Subcutaneous abdominal adipose tissue (tissue), 5 donors: ENCODE results near the gene NDUFC2.
A peak's percentile ranks its signal among the peaks of the same experiment; 100 is the strongest.
"Not testable (repeated sequence)": the region's sequence is repeated elsewhere in the genome, so short reads cannot be mapped to it uniquely, and the experiment has no call there.

Source experiments
- H3K27ac ChIP-seq: one replicate; pipeline ENCODE4 v1.7.0; 2013; ENCODE audit warnings: low read depth, mild to moderate bottlenecking, inconsistent platforms, low read length, moderate library complexity
- H3K27me3 ChIP-seq, 5 donors: one replicate each; pipeline ENCODE4 v1.7.0; 2013; ENCODE audit warnings: low read length in 5 of 5, inconsistent platforms in 1 of 5; ENCODE audit not compliant: control insufficient read depth in 5 of 5, insufficient read depth in 4 of 5
- H3K36me3 ChIP-seq, 5 donors: one replicate each; pipeline ENCODE4 v1.7.0; 2013; ENCODE audit warnings: low read length in 5 of 5; ENCODE audit not compliant: control insufficient read depth in 5 of 5, insufficient read depth in 5 of 5
- H3K4me1 ChIP-seq, 5 donors: one replicate each; pipeline ENCODE4 v1.7.0; 2013; ENCODE audit warnings: low read length in 5 of 5, mild to moderate bottlenecking in 3 of 5, moderate library complexity in 1 of 5; ENCODE audit not compliant: control insufficient read depth in 5 of 5, insufficient read depth in 5 of 5
- H3K4me3 ChIP-seq, 5 donors: one replicate each; pipeline ENCODE4 v1.7.0; 2013; ENCODE audit warnings: low read length in 5 of 5, low read depth in 1 of 5
- H3K9ac ChIP-seq, 5 donors: one replicate each; pipeline ENCODE4 v1.7.0; 2013; ENCODE audit warnings: low read length in 5 of 5, mild to moderate bottlenecking in 4 of 5, moderate library complexity in 3 of 5
- H3K9me3 ChIP-seq, 5 donors: one replicate each; pipeline ENCODE4 v1.7.0; 2013; ENCODE audit warnings: low read length in 5 of 5; ENCODE audit not compliant: control insufficient read depth in 5 of 5
- donor health status: healthy.
- donor health status: healthy.
- donor health status: healthy.
- donor health status: healthy.
- donor health status: healthy.

Gene NDUFC2

DNA sequence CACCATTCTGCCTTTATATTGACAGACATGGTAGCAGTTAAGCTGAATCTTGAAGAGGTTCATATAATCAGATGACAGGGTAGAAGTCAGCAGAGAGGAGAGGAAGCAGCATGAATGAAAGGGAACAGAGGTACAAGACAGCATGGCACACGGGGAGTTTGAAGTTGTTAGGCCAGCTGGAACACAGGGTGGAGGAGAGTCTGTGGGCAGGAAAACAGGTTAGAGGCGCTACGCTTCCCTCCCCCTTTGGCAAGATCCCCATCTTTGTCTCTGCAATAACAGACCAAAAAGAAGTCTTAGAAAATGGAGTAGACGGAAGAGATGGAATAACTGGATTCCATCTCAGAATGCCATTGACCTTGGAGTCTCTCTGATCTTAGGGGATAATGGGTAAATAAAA is 20.0 kb upstream of the NDUFC2 start:
- Histone ChIP-seq H3K4me1 (no peaks in the 10 kb centered on the region), H3K9ac (no peak overlapping the region), H3K9me3 (no peaks in the 10 kb centered on the region), H3K27me3 (no peaks in the 10 kb centered on the region), H3K27ac (no peak overlapping the region), H3K4me3 (no peak overlapping the region), H3K36me3 (peaks cover 19 to 29% (median 26%) of the 10 kb centered on the region in 5 donors)

DNA sequence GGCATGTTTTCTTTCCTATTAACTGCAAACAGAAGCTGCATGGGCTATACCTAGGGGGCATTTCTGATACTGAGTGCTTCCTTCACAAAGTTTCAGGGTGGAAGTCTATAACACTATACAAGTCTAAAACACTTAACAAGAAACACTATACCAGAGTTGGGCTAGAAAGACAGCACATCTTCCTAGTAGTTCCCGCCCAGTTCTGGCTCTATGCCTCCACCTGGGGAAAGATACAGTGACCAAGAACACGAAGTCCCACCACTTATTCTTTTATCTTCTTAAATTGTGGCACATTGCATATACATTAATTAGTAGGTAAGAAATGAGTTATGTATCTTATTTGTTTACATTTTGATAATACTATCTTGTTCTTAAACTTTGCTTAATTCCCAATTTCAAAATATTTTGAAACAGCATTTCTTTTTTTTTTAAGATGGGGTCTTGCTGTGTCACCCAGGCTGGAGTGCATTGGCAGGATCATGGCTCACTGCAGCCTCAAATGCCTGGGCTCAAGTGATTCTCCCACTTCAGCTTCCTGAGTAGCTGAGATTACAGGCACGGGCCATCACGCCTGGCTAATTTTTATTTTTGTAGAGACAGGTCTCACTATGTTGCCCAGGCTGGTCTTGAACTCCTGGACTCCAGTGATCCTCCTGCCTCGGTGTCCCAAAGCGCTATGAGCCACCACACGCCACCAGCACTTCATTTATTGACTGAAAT is 18.2 kb upstream of the NDUFC2 start:
- H3K27ac ChIP-seq, result no peak overlapping the region

DNA sequence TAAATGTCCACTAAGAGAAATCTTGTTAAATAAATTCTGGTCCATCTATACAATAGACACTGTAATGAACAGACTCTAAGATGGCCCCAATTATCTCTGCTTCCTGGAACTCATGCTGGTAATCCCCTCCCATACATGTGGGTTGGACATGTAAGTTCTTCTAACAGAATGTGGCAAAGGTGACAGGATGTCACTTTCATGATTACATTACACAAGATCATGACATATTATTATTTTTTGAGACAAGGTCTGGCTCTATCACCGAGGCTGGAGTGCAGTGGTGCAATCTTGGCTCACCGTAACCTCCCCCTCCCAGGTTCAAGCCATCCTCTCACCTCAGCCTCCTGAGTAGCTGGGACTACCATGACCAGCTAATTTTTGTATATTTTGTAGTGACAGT is 14.6 kb upstream of the NDUFC2 start:
- no peak overlapping the region for H3K9ac ChIP-seq
- no peak overlapping the region for H3K27ac ChIP-seq
- no peaks in the 10 kb centered on the region for H3K9me3 ChIP-seq

More for the DNA sequence above, 18.2 kb upstream of the NDUFC2 start:
- Histone ChIP-seq H3K9me3 (no peaks in the 10 kb centered on the region), H3K27me3 (no peaks in the 10 kb centered on the region), H3K4me3 (no peak overlapping the region), H3K4me1 (no peaks in the 10 kb centered on the region), H3K36me3 (peaks cover 21 to 33% (median 26%) of the 10 kb centered on the region in 5 donors), H3K9ac (no peak overlapping the region)

DNA sequence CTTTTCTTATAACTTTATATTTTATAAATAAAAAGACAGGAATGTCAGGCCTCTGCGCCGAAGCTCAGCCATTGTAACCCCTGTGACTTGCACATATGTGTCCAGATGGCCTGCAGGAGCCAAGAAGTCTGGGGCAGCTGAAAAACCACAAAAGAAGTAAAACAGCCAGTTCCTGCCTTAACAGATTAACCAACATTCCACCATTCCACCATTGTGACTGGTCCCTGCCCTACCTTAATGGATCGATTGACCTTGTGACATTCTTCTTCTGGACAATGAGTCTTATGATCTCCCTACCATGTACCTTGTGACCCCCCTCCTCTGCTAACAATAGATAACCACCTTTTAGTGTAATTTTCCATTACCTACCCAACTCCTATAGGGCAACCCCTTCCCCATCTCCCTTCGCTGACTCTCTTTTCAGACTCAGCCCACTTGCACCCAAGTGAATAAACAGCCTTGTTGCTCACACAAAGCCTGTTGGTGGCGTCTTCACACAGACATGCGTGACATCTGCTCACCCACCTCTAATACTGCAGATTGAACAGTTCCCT is 6.9 kb upstream of the NDUFC2 start:
- H3K9ac ChIP-seq, H3K4me1 ChIP-seq, H3K27me3 ChIP-seq, H3K36me3 ChIP-seq, H3K27ac ChIP-seq, H3K9me3 ChIP-seq, H3K4me3 ChIP-seq: not testable (repeated sequence)

More for the DNA sequence above, 14.6 kb upstream of the NDUFC2 start:
- no peak overlapping the region for H3K4me3 ChIP-seq
- H3K27me3 ChIP-seq, result no peaks in the 10 kb centered on the region
- H3K4me1 ChIP-seq, result no peaks in the 10 kb centered on the region
- H3K36me3 ChIP-seq, result peaks cover 3 to 12% (median 6%) of the 10 kb centered on the region in 5 donors

DNA sequence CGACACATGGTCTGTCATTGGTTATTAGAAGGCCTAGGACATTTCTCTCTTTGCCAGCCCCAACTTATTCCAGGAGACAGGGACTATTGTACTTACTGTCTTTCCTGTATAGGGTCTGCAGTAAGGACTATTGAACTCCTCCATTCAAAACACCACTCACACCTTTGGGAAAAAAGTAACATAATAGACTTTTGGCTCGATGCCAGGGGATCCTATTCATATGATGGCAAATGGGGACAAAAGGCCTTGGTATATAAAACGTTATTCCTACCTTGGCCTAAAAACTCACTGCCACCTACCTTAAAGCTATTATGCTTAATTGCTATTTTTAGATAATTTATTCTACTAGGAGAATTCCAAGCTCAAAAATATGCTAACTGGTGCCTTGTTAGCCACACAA is 6.3 kb upstream of the NDUFC2 start:
- Histone ChIP-seq H3K4me1 (no peaks in the 10 kb centered on the region), H3K27me3 (no peaks in the 10 kb centered on the region), H3K4me3 (no peak overlapping the region), H3K27ac (no peak overlapping the region), H3K36me3 (no peaks in the 10 kb centered on the region), H3K9me3 (no peaks in the 10 kb centered on the region), H3K9ac (no peak overlapping the region)

DNA sequence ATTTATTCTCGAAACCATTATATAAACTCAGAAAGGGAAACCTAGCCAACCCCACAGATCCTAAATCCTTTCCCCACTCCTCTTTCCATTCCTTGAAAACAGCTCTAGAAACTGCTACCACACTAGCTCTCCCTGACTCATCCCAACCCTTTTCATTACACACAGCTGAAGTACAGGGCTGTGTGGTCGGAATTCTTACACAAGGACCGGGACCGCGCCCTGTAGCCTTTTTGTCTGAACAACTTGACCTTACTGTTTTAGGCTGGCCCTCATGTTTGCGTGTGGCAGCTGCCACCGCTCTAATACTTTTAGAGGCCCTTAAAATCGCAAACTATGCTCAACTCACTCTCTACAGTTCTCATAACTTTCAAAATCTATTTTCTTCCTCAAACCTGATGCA is 4.8 kb upstream of the NDUFC2 start:
- H3K27me3 ChIP-seq, H3K4me1 ChIP-seq, H3K9ac ChIP-seq, H3K4me3 ChIP-seq, H3K27ac ChIP-seq, H3K36me3 ChIP-seq, H3K9me3 ChIP-seq: not testable (repeated sequence)

DNA sequence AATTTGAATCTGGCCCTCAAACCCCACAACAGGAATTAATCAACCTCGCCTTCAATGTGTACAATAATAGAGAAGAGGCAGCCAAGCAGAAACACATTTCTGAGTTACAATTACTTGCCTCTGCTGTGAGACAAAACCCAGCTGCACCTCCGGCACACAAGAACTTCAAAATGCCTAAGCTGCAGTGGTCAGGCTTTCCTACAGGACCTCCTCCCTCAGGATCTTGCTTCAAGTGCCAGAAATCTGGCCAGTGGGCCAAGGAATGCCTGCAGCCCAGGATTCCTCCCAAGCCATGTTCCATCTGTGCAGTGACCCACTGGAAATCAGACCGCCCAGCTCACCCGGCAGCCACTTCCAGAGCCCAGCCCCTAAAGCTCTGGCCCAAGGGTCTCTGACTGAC is 3.4 kb upstream of the NDUFC2 start:
- H3K4me1 ChIP-seq, result peaks cover 5 to 19% (median 18%) of the 10 kb centered on the region in 5 donors
- H3K27me3 ChIP-seq, result no peaks in the 10 kb centered on the region
- no peak overlapping the region for H3K9ac ChIP-seq
- no peak overlapping the region for H3K27ac ChIP-seq
- no peaks in the 10 kb centered on the region for H3K9me3 ChIP-seq
- no peak overlapping the region for H3K4me3 ChIP-seq
- H3K36me3 ChIP-seq, result no peaks in the 10 kb centered on the region

DNA sequence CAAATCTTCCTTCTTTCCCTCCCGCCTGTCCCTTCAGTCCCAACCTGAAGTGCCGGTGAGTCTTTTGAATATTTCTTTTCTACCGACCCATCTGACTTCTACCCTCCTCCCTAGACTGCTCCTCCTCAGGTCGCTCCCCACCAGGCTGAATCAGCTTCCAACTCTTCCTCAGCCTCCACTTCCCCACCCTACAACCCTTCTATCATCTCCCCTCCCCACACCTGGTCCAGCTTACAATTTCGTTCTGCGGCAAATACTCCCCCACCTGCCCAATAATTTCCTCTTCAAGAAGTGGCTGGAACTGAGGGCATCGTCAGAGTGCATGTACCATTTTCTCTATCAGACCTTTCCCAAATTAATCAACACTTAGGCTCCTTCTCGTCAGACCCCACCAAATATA is 2.5 kb upstream of the NDUFC2 start:
- H3K4me3 ChIP-seq, result no peak overlapping the region
- no peaks in the 10 kb centered on the region for H3K27me3 ChIP-seq
- H3K9me3 ChIP-seq, result no peaks in the 10 kb centered on the region
- H3K27ac ChIP-seq, result no peak overlapping the region
- no peak overlapping the region for H3K9ac ChIP-seq
- peaks cover 8 to 28% (median 26%) of the 10 kb centered on the region in 5 donors for H3K4me1 ChIP-seq
- H3K36me3 ChIP-seq, result no peaks in the 10 kb centered on the region

DNA sequence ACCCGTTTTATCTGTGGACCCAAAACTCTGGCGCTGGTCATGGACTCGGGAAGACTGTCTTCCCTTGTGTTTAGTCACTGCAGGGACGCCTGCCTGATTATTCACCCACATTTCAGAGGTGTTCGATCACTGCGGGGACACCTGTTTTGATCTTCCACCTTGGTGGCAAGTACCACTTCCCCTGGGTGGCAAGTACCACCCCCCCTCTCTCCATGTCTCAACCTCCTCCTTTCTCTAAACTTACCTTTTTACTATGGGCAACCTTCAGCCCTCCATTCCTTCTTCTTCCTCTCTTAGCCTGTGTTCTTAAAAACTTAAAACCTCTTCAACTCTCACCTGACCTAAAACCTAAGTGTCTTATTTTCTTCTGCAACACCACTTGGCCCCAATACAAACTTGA is 1.9 kb upstream of the NDUFC2 start:
- no peaks in the 10 kb centered on the region for H3K9me3 ChIP-seq
- H3K4me3 ChIP-seq, result no peak overlapping the region
- H3K27ac ChIP-seq, result no peak overlapping the region
- H3K4me1 ChIP-seq, result peaks cover 8 to 33% (median 32%) of the 10 kb centered on the region in 5 donors
- no peak overlapping the region for H3K9ac ChIP-seq
- no peaks in the 10 kb centered on the region for H3K27me3 ChIP-seq
- no peaks in the 10 kb centered on the region for H3K36me3 ChIP-seq

DNA sequence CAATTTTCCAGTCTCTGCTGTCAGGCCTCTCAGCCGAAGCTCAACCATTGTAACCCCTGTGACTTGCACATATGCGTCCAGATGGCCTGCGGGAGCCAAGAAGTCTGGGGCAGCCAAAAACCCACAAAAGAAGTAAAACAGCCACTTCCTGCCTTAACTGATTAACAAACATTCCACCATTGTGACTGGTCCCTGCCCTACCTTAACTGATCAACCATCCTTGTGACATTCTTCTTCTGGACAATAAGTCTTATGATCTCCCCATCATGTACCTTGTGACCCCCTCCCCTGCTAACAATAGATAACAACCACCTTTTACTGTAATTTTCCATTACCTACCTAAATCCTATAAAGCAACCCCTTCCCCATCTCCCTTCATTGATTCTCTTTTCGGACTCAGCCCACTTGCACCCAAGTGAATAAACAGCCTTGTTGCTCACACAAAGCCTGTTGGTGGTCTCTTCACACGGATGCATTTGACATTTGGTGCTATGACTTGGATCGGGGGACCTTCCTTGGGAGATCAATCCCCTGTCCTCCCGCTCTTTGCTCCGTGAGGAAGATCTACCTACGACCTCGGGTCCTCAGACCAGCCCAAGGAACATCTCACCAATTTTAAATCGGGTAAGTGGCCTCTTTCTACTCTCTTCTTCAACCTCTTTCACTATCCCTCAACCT is 1.3 kb upstream of the NDUFC2 start:
- no peaks in the 10 kb centered on the region for H3K27me3 ChIP-seq
- H3K9ac ChIP-seq, result no peak overlapping the region
- H3K4me3 ChIP-seq, result peak overlapping the region in 1 of 5 donors; percentile 91
- peaks cover 9 to 38% (median 36%) of the 10 kb centered on the region in 5 donors for H3K4me1 ChIP-seq
- no peak overlapping the region for H3K27ac ChIP-seq
- no peaks in the 10 kb centered on the region for H3K36me3 ChIP-seq
- H3K9me3 ChIP-seq, result no peaks in the 10 kb centered on the region
